Hematopoietic multipotent progenitor cell treated with erythropoietin and hydrocortisone succinate and interleukin-3 and kit ligand, for 6 days (in vitro differentiated cells): ENCODE results near the gene FSD1.

Experiments used
- DNase-seq: peaks from one replicate; pipeline ENCODE4 v3.0.0-alpha.2; 2015

FSD1 gene

DNA sequence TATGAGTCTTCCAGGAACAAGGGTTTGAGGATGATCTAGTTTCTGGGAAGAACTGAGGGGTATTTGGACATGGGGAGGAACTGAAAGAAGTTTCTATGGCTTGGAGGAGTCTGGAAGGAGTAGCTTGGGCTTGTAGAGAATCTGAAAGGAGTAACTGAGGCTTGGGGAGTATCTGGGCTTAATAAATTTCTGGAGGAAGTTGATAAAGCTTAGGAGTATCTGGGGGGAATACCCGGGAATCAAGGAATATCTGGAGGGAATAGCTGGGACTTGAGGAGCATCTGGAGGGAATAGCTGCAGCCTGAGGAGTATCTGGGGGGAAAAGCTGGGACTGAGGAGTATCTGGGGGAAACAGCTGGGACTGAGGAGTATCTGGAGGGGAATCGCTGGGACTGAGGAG is 16.0 kb downstream of the FSD1 start:
- no peak for DNase-seq

DNA sequence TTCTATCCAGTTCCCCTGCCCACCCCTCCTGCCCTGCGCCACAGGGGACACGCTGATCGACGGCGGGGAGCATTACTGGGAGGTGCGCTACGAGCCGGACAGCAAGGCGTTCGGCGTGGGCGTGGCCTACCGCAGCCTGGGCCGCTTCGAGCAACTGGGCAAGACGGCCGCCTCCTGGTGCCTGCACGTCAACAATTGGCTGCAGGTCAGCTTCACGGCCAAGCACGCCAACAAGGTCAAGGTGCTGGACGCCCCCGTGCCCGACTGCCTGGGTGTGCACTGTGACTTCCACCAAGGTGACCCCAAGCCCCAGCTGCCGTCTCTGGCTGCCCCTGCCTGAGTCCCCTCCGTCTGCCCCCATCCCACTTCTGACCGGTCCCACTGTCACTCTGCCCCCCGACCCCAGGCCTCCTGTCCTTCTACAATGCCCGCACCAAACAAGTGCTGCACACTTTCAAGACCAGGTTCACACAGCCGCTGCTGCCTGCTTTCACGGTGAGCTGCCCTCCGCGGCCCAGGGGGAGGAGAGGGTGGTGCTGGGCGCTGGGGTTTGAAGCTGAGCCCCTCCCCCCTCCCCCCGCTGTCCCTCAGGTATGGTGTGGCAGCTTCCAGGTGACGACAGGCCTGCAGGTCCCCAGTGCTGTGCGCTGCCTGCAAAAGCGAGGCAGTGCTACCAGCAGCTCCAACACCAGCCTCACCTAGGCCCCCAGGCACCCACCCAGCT is 18.7 kb downstream of the FSD1 start:
- no peak for DNase-seq

DNA sequence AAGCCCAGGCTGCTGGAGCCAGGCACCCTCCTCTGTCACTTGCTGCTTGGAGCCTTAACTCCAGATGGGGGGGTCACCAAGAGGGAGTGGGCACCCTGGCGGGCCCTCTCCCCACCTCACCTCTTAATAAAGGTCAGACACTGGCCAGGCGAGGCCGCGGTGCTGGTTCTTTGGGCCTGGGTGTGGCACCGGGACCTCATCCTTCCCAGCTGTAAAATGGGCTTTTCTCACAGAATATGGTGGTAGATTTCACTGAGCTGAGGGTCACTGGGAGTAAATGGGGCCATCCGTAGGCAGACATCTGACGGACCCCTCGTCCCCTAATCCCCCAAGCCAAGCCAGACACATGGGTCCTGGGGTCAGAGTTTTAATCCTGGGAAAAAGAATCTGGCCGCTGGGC is 19.3 kb downstream of the FSD1 start:
- DNase-seq: no peak

DNA sequence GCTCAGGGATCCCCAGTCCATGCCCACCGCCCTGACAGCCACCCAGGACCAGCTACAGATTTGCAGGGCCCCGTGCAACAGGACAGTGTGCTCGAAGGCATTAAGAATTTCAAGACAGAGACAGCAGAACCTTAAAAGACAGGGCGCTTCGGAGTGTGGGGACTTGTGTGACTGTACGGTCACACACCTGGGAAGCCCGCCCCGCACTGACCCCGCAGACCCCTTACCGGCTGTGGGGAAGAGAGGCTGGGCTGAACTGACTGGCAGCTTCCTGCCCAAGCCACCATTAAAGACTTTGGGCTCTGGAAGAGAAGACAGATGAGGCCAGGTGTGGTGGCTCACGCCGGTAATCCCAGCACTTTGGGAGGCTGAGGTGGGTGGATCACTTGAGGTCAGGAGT is 19.8 kb downstream of the FSD1 start:
- DNase-seq: no peak

DNA sequence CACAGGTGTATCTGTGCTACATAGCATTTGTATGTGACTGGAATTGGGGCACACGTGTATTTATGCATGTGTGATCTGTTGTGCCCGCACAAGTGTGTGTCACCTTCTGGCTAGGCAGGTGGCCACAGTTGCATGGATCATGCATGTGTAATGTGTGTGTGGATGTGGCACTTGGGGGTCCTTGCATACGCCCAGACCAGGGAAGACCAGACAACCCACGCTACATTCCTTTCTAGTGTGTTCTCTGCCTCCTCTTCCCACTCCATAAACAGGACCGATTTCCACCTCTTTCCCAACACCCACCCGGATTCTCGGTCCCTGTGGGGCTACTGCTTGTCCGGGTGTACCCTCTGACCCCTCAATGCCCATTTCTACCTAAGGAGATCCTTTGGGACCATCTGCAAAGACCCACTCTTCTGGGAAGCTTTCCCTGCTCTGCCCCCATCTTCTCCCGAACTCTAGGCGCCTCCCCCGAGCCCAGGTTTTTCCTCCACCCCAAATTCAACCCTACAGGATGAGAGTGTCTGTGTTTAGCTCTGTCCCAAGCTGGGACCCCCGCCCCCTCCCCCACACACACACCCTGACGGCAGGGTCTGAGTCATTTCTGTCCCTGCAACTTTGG is 21.9 kb downstream of the FSD1 start:
- no peak for DNase-seq

DNA sequence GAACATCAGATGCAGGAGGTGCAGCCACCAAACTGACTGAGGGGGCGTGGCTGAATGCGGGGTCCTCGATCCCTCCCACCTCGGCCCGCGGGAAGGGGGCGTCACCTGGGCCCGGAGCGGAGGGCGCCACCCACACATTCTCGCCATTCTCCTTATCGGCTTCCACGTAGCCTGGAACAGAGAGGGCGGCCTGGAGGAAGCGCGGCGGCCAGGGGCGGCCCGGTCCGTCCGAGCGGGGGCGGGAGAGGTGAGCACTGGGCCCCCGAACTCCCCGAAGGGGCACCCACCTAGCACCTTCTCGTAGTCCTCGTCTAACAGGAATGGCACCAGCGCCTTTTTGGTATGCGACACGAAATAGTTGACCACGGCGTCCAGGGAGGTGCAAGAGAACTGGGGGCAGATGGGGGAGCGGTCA is 22.4 kb downstream of the FSD1 start:
- DNase-seq: peak; percentile 61

DNA sequence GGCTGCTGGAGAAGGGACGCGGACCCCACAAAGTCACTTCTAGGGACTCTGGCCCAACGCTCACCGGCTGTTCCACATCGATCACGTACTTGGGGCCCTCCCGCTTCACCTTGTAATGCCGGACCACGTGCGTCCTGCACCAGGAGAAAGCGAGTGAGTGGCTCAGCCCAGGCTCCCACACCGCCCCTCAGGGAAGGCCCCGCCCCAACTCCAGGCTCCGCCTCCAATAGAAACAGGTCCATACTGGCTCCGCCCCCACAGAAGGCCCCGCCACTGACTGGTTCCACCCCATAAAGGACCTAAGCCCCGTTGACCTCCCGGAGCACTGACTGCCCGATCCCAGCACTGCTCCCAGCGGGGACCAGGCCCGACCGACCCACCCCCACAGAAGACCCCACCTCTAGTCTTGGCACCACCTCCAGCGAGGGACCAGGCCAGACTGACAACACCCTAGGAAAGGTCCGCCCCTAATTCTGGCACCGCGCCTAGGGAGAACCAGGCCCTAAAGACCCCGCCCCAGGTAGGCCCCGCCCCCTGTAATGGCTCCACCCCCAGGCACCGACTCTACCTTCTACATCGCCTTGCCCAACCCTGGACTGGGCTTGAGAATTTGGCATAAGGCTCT is 23.0 kb downstream of the FSD1 start:
- peak; percentile 94 for DNase-seq

DNA sequence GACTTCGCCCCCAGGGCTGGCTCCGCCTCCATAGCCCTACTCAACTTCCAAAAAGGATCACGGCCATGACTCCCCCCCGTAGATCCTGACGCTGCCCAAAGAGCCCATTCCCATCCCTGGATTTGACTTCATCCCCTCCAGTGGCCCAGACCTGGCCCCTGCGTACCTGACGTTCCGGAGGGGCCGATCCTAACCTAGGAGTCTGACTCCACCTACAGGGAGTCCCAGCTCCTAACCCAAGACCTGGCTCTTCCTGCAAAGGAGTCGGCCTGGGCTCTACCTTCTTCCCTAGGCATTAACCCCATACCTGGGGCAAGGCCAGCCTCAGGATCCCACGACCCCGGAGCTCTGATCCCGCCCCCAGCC is 23.5 kb downstream of the FSD1 start:
- no peak for DNase-seq

DNA sequence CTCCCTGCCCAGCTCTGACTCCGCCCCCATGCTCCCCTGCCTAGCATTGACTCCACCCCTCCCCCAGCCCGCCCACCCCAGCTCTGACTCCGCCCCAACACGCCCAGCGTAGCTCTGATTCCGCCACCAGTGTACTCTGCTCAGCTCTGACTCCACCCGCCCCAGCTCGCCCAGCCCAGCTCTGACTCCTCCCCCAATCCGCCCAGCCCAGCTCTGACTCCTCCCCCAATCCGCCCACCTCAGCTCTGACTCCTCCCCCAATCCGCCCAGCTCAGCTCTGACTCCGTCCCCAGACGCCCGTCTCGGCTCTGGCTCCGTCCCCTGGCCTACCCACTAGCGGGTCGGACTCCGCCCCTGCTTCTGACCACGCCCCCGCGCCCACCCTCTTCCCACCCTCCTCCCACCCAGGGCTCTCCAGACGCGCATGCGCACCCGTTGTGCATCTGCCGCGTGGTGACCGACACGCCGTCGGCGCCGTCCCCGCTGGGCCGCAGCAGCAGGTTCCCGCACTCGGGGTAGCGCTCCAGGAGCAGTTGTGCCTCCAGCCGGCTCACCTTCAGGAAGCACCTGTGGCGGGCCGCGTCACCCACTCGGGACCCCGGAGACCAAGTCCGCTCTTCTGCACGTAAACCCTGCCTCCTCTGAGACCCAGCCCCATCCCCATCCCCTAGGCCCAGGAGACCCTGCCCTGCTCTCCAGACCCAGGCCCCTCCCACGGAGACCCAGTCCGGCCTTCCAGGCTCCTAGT is 24.0 kb downstream of the FSD1 start:
- peak; percentile 97 for DNase-seq

DNA sequence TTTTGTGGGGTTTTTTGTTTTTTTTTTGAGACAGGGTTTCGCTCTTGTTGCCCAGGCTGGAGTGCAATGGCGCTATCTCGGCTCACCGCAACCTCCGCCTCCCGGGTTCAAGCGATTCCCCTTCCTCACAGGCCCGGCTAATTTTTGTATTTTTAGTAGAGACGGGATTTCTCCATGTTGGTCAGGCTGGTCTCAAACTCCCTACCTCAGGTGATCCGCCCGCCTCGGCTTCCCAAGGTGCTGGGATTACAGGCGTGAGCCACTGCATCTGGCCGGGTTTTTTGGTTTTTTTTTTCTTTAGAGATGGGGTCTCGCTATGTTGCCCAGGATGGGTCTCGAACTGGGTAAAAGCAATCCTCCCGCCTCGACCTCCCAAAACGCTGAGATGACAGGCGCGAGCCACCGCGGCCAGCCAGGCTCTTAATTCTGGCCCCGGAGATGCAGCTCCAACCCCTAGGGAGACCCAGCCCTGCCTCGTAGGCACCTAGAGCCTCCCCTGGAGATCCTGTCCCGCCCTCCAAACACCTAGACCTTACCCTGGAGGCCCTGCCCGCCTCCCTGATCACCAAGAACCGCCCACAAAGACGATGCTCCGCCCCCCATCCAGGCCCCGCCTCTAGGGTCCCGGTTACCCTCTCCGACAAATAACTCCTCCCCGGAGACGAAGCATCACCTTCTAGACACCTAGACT is 24.7 kb downstream of the FSD1 start:
- DNase-seq: peak; percentile 39

DNA sequence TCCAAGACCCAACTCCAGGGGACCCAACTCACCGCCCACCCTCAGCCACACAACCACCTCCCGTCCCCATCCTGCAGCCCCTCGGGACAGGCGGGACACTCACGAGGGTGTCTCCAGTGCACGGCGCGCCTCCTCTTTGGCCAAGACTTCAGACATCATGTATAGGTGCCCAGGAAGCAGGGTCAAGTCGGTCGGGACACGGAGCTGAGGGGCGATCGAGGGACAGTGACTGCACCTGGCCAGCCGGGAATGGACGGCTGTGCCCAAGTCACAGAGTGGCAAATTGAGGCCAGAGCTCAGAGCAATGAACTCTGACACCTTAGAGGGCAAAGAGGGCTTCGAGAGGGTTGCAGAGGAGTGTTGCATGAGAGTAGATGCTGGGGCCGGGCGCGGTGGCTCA is 25.5 kb downstream of the FSD1 start:
- DNase-seq: no peak

DNA sequence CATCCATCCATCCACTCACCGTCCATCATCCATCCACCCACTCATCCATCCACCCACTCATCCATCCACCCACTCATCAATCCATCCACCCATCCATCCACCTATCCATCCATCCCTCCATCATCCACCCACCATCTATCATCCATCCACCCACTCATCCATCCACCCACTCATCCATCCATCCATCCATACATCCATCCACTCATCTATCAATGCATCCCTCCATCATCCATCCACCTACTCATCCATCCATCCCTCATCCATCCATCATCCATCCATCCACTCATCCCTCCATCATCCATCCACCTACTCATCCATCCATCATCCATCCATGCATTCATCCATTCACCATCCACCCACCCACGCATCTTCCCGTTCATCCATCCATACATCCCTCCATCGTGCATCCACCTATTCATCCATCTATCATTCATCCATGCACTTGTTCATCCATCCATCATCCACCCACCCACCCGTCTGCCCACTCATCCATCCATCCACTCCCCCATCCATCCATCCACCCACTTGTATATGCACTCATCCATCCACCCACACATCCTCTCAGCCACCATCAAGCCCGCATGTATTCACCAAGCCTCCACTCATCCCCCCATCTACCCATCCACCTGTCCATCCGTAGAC is 30.7 kb downstream of the FSD1 start:
- no peak for DNase-seq

DNA sequence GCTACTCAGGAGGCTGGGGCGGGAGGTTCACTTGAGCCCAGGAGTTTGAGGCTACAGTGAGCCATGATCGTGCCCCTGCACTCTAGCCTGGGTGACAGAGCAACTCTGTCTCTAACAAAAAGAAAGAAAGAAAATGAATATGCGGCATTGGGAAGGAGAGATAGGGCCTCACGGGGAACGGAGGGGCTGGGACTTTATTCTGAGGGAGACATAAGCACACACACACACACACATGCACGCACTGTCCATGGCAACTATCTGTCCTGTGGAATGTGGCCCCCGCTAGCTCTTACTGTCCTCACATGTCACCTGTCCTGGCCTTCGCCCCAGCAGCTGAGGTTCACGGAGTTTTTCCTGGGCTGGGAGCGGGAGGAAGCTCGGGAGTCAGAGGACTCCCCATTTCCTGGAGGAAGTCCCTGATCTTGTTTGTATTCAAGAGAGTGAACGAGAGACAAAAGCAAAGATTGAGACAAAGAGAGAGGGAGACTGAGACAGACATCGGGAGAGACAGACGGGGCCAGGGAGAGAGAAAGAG is 33.6 kb downstream of the FSD1 start:
- DNase-seq: peak; percentile 67

DNA sequence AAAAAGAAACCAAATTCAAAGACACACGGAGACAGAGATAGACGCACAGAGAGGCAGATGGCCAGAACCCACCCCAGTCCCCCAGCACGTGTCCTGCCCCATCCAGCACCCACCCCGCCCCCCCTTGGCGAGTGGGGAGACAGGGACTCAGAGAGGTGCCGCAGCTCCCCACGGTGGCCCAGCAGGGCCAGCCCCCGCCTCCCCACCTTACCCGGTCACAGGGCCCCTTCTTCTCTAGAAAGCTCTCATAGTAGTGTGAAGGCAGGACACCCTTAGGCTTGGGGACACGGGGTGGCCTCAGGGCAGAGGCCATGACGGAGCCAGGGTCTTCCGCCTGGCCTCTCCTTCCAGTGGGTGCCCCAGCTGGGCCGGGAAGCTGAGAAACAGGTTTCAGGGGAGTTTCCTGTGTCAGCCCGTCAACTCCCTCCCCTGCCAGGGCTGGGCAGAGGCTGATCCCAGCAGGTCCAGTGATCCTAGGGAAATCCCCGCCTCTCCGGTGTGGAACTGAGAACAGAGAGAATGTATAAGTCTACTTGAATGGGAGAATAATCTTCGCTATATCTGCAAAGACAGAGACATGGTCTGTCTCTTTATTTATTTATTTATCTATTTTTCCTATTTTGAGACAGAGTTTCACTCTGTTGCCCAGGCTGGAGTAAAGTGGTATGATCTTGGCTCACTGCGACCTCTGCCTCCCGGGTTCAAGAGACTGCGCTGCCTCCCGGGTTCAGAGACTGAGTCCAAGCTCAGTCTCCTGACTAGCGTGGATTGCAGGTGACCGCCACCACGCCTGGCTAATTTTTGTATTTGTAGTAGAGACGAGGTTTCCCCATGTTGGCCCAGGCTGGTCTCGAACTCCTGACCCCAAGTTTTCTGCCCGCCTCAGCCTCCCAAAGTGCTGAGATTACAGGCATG is 34.3 kb downstream of the FSD1 start, which contains the start of gene STAP2:
Gene STAP2, minus strand, starts transcription at position 387 of the 915 bp plus-strand sequence. Its CDS starts 74 bp downstream, at position 313.
- DNase-seq: peak; percentile 54

DNA sequence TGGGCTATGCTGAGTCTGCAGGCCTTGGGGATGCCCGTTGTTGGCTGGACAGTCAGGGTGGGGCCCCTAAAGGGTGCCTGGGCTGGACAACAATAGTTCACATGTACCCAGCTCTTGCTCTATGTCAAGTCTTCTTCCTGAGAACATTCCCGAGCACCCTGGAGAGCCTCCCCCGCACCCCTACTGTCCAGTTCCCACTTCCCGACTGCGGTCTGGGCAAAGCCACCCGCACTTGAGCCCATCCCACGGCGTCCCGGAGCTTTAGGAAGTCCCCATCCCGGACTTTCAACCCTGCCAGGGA is 37.9 kb downstream of the FSD1 start:
- no peak for DNase-seq

DNA sequence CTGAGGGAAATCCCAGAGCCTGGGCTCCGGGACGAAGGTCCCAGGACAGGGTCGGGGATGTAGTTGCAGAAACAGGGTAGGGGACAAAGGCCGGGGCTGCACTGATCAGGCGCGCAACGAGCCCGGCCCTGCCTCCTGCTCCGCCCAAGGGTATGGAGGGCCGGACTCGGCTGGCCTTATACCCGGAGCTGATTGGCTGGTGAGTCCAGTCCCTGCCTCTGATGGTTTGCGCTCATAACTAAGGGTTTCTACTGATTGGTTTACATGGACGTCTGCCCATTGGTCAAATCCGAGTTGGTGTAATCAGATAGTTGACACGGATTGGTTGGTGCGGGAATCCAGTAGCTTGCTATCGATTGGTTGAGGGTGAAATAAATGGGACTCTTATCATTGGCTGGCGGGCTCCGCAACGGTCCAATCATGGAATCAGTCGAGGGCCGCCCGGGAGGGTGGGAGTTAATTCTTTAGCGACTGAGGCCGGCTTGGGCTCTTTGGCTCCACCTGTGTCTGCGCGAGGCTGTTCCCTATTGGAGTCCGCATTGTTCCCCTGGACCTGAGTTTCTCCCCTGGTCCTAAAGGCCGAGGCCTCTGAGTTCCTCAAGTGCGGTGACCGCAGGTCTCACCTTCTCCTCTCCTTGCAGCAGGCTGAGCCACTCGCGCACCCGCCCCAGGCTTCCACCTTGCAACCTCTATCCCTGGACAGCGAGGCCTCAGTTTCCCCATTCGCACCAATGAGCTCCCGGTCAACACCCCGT is 38.4 kb downstream of the FSD1 start:
- DNase-seq: peak; percentile 100

DNA sequence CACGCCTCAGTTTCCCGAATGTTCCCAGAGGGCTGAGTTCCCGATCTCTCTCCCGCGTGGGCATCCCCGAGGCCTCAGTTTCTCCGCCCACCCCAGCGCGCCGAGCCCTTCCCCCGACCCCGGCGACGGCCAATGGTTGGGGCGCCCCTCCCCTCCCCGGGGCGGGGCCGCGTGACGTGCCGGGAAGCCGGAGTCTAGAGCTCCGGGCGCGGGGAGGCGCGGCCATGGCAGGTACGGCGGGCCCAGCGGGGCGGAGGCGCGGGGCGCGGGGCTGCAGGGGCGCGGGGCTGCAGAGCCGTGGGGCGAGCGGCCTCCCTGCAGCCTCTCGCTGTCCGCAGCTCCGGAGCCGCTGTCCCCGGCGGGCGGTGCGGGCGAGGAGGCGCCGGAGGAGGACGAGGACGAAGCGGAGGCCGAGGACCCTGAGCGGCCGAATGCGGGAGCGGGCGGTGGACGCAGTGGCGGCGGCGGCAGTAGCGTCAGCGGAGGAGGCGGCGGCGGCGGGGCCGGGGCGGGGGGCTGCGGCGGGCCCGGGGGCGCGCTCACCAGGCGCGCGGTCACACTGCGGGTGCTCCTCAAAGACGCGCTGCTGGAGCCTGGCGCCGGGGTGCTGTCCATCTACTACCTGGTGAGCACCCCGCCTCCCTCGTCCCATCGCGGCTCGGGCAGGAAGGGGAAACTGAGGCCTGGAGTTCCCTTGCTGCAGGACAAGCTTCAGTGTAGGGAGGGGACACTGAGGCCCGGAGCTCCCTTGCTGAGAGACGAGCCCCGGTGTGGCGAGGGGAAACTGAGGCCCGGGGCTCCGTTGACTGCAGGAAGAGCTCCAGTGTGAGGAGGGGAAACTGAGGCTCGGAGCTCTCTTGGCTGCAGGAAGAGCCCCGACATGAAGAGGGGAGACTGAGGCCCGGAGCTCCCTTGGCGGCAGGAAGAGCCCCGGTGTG is 39.2 kb downstream of the FSD1 start, which contains the start of gene MPND:
Gene MPND, plus strand, starts transcription at position 193 of the 938 bp plus-strand sequence. Its CDS starts 32 bp downstream, at position 225.
- DNase-seq: peak; percentile 92

DNA sequence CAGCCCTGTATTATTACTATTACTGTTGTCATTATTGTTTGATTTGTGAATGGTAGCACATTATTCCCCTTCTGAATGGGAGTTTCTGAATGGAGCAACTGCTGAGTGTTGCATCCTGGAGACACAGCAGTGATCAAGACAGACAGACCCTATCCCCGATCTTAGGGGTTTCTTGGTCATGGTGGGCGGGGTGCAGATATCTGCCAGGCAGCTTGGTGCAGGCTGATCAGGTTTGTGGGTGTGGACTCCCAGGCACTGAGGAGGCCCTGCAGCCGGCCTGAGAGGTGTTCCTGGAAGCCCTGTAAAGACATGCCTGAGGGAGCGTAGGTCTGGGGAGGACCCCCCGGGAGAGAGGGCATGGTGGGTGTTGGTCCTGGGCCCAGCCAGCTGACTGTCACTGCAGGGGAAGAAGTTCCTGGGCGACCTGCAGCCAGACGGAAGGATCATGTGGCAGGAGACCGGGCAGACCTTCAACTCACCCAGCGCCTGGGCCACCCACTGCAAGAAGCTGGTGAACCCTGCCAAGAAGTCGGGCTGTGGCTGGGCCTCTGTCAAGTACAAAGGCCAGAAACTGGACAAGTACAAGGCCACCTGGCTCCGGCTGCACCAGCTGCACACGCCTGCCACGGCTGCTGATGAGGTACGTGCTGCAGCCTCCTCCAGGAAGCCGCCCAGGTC is 41.1 kb downstream of the FSD1 start:
- DNase-seq: peak; percentile 77

DNA sequence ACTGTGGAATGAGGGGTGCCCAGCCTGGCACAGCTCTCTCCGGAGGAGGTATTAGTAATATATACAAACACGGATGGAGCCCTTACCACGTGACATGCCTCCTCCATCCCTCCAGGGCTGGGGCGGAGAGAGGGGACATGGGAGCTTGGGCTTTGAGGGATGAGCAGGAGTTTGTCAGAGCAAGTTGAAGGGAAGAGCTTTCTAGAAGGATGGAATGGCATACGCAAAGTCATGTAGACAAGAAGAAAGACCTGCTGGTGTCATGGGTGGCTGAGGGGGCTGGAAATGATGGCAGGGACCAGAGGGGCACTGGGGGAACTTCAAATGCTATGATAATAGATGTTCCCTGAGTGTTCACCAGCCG is 41.6 kb downstream of the FSD1 start:
- no peak for DNase-seq
